GM10847 (cell line): ENCODE results near the gene ADGRF5.

Source experiments
- POLR2A ChIP-seq: IDR thresholded peaks from 2 replicates; pipeline ENCODE4 v1.6.1; 2011; ENCODE audit not compliant: insufficient read length; ENCODE audit errors: extremely low read depth

The ADGRF5 gene

GRCh38 chr6:46815130-46815529 is 106.6 kb downstream of the ADGRF5 start:
- TF ChIP-seq POLR2A, result no peak

- TF ChIP-seq POLR2A, result no peak
These were observed 112.9 kb downstream of the ADGRF5 start for GRCh38 chr6:46808806-46809205.
